Peyer's patch (tissue), 4 donors: ENCODE measurements around the gene INTS11.

Source experiments
- POLR2A ChIP-seq, 2 donors: fragments of 450-650 bp; IDR thresholded peaks; one replicate each; pipeline ENCODE4 v1.5.1; 2017; ENCODE audit warnings: antibody characterized with exemption in 2 of 2, mild to moderate bottlenecking in 2 of 2, moderate library complexity in 2 of 2
- TF ChIP-seq, protein P1 (sequence below), 6 experiments: fragments of 450-650 bp in 4 of 6; fragments of 200-600 bp in 2 of 6; sonication (generic) in 1 of 6; IDR thresholded peaks; one replicate each; pipeline ENCODE4 v1.5.1; 2017 to 2019; ENCODE audit warnings: antibody characterized with exemption in 6 of 6, mild to moderate bottlenecking in 3 of 6, moderate library complexity in 1 of 6

- TF ChIP-seq, protein P1, sequence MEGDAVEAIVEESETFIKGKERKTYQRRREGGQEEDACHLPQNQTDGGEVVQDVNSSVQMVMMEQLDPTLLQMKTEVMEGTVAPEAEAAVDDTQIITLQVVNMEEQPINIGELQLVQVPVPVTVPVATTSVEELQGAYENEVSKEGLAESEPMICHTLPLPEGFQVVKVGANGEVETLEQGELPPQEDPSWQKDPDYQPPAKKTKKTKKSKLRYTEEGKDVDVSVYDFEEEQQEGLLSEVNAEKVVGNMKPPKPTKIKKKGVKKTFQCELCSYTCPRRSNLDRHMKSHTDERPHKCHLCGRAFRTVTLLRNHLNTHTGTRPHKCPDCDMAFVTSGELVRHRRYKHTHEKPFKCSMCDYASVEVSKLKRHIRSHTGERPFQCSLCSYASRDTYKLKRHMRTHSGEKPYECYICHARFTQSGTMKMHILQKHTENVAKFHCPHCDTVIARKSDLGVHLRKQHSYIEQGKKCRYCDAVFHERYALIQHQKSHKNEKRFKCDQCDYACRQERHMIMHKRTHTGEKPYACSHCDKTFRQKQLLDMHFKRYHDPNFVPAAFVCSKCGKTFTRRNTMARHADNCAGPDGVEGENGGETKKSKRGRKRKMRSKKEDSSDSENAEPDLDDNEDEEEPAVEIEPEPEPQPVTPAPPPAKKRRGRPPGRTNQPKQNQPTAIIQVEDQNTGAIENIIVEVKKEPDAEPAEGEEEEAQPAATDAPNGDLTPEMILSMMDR (IDR thresholded peaks at IDR 0.05), result no peak
- no peak for TF ChIP-seq POLR2A (IDR thresholded peaks at IDR 0.05)
These were observed 31.6 kb downstream of the INTS11 start for GRCh38 chr1:1292851-1293250.
